GM19324 (cell line): Measurements from ENCODE around the gene DNM2.
"Not testable (repeated sequence)": the region's sequence is repeated elsewhere in the genome, so short reads cannot be mapped to it uniquely, and the experiment has no call there.

Experiments used
- ATAC-seq: cut with Tn5 transposase; IDR thresholded peaks from one replicate; pipeline ENCODE4 v1.9.1; 2021; ENCODE audit warnings: mild to moderate bottlenecking, moderate library complexity; ENCODE audit not compliant: unreplicated experiment, low FRiP score

DNM2 gene

DNA sequence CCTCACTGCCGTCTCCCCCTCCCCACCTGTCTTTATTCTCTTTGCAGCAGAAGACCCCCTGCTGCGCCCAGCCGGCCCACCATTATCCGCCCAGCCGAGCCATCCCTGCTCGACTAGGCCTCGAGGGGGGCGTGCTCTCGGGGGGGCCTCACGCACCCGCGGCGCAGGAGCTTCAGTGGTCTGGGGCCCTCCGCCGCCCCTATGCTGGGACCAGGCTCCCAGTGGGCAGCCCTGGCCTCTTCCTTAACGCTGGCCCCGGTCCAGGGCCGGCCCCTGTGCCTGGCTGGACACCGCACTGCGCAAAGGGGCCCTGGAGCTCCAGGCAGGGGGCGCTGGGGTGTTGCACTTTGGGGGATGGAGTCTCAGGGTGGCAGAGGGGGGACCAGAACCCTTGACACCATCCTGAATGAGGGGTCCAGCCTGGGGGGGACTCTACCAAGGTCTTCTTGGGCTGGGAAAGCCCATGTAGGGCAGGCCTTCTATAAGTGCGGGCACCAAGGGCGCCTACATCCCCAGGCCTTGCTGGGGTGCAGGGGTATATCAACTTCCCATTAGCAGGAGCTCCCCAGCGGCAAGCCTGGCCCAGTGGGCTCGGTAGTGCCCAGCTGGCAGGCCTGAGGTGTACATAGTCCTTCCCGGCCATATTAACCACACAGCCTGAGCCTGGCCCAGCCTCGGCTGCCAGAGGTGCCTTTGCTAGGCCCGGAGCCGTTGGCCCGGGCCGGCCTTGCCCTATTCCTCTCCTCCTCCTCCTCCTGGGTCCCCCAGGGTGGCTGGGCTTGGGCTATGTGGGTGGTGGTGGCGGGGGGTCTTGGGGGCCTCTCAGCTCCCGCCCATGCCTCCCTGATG lies 113.3 kb downstream of the DNM2 start:
- no peak for ATAC-seq

DNA sequence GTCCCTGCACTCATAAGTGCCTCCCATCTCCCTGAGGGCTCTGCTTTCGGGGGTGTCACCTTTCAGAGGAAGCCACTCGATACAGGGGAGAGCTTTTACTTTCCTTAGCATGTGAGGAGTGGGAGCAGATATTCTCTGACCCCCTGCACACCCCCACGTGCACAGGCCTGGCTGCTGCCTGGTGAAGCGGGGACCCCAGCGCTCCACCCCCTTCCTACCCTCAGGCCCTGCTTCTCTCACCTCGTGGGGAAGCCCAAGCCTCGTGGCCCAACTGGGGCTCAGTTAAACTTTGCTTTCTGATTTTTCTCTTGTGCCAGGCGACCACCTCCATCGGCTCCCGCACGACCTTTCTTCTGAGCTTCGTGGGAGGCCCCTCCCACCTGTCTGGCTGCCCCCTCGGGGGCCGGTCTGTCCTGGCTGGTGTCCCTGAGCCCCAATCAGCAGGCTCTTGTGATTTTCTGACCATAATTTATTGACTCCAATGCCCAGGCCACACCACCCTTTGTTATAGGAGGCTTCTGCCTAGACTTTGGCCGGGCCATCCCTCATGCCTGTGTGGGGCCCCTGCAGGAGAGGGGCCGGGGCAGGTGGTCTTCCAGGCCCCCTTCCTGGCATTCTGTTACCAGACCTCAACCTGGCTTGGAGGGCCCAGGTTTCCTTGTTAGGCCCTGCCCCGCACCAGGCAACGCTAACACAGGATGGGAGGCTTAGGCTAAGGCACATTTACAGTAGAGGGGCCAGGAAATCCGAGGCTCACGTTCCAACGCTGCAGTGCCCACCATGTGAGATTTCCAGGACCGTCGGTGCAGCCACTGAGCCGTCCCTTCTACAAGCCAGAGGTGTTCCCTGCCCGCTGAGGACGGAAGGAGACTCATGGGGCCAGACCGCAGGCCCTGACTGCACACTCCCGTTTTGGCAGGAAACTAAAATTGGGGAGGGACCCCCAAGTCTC lies 114.4 kb downstream of the DNM2 start:
- ATAC-seq: no peak

DNA sequence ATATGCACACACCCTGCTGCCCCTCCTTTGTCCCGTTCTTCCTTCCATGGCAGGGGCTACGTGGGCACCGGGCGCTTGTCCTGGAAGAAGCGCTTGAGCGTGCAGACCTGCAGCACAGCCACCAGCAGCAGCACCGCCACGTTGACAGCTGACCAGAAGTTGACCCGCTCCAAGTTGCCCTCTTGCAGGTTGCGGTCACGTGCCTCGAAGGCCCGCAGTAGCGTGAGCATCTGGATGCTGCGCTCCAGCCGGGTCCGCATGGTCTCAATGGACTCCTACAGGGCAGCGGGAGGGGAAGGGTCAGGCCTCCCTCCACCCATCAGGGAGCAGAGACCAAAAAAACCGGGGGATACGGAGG lies 115.0 kb downstream of the DNM2 start:
- ATAC-seq: no peak

DNA sequence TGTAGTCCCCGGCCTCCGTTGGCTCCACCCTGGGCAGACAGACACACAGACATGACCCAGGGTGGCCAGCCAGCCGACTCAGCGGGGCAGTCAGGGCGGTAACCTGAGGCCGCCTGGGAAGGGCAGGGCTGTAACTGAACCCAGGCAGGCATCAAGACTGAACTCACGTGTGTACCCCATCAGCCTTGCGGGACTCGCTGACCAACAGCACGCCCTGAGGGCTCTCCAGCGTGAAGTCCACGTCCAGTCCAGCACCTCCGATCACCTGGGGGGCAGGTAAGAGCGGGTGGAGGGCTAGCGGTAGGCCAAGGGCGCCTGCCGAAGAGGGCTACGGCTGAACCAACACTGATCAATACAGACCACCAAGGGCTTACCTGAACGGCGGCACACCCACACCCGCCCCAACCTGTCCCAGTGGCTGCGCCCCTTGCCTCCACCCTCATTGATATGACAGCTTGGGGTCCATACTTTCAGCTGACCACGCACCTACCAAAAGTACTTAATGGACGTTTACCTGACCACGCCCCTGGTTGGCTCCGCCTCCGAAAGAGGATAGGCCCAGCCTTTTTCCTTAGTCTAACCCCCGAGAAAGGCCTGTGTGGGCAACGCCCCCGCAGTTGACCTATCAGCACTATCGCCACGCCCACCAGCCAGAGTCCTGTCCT lies 117.3 kb downstream of the DNM2 start:
- ATAC-seq: no peak

DNA sequence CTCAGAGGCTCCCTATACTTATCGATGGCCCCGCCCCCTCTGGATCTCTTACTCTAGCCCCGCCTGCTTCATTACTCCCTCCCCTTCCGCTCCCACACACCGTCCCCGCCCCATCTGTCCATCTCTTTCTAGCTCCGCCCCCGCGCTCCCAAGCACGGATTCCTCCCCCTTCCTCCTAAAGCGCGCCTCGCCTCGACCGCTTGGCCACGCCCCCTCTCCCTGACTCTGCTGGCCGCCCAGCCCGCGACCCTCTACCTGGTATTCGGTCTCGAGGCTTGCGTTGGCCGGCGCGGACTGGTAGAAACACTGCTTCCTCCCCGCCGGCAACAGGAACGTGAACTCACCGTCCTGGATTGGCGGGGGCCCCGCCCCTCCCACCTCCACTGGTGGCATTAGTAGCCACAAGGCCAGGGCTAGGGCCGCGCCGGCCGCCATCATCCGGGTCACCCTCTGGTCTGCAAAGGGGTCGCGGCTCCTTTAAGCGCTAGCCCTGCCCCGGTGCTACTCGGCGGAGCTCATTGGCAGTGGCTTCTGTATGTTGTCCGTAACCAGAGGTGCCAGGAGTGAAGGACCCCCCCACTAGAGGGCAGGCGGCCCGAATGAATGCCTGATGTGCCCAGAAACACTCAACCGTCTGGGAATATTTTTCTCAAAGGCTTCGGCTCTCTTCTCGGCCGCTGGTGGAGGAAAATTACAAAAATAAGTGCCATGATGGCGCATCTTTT lies 118.0 kb downstream of the DNM2 start, which contains the start of gene TMED1:
Gene TMED1 (minus strand): TSS at position 459 of the 725 bp plus-strand sequence. CDS start 21 bp downstream, at position 438.
- peak; percentile 80 for ATAC-seq

DNA sequence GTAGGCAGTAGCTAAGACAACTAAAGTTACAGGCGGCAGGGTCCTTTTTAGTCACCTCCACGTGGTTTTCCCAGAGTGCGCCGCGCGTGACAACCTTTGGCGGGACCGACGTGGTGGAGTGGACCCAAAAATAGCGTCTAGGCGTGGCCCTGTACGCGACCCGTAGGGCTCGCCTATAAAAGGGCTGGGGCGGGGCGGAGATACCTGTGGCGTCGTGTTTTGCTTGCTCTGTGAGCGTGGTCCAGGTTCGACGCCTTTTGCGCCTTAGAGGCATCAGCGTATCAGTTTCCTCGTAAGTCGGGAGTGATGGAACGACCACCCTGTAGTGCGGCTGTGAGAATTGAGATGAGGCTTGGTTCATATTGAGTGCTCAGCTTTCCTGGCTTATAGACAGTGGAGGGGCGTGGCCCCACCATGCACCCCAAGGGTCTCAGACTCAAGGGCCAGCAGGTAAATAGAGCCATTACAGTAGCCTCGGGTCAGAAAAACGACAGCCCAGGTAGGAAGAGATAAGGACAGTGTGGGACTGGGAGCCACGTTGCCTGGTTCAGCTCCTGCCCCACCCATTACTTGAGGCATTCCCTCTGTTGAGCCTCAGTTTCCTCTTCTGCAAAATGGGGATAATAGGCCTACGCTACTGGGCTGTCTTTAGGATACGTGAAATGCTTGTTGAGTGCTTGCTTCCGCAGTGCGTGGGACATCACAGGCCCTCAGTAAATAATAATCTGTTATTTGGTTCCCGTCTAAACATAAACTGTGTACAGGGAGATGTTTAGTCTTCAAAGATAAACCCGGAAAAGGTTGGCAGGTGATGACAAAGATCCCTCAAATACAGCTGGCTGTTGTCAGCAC lies 118.8 kb downstream of the DNM2 start:
- no peak for ATAC-seq

DNA sequence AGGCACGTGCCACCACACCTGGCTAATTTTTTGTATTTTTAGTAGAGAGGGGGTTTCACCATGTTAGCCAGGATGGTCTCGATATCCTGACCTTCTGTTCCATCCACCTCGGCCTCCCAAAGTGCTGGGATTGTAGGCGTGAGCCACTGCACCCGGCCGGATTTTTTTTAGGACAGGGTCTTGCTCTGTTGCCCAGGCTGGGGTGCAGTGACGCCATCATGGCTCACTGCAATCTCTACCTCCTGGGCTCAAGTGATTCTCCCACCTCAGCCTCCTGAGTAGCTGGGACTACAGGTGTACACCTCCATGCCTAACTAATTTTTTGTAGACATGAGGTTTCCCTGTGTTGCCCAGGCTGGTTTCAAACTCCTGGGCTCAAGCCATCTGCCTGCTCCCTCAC lies 119.8 kb downstream of the DNM2 start:
- not testable (repeated sequence) for ATAC-seq

DNA sequence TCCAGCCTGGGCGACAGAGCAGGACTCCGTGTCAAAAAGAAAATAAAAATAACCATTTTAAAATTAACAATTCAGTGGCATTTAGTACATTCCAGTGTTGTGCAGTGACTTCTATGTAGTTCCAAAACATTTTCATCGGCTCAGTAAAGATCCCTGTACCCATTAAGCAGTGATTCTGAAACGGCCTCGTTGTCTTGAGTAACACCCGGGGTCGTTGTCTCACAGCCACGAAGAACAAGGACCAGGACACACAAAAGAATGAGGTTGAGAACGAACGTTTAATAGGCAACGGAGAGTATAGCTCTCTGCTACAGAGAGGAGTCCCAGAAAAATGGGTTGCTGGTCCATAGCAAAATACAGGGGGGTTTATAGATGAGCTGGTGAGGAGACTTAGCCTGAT lies 120.5 kb downstream of the DNM2 start:
- no peak for ATAC-seq

DNA sequence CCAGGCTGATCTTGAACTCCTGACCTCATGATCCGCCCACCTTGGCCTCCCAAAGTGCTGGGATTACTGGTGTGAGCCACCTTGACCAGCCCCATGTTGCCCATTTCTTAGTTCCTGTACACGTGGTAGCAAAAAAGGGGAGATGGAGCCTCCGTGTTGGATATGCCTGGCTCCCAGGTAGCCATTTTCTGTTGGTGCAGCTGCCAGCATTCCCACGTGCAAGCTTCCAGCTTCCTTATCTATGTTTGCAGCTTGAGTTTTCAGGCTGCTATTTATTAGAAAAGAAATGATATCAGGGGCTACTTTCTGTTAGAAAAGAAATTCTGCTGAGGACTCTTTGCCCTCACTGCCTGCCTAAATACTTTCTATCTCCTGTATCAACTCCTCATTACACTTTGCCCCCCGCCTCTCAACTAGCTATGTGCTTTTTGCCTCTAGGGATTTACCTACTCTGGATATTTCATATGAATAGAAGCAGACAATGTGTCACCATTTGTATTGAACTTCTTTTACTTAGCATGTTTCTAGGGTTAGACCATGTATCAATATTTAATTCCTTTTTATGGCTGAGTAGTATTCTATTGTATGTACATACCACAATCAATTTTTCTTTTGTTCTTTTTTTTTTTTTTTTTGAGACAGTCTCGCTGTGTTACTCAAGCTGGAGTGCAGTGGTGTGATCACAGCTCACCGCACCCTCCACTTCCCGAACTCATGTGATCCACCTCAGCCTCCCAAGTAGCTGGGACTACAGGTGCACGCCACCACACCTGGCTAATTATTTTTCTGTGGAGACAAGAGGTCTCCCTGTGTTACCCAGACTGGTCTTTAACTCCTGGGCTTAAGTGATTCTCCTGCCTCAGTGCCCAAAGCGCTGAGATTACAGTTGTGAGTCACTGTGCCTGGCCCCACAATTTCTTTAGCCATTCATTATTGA lies 121.5 kb downstream of the DNM2 start:
- no peak for ATAC-seq

DNA sequence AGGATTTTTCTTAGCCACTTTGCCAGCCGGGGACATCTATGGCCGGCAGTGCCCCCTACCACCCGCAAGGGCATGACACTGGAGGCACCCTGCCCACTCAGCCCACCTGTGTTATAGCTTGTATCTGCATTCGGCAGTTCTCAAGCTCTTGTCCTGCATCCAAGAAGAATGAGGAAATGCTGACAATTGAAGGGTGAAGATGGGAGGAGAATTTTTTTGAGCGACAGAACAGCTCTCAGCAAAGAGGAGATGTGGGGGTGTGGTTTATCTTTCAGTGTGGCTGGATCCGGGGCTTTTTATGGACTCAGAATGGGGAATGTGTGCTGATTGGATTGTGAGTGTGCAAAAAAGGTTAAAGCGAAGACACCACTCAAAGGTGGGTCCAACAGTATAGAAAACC lies 124.9 kb downstream of the DNM2 start:
- ATAC-seq: no peak

DNA sequence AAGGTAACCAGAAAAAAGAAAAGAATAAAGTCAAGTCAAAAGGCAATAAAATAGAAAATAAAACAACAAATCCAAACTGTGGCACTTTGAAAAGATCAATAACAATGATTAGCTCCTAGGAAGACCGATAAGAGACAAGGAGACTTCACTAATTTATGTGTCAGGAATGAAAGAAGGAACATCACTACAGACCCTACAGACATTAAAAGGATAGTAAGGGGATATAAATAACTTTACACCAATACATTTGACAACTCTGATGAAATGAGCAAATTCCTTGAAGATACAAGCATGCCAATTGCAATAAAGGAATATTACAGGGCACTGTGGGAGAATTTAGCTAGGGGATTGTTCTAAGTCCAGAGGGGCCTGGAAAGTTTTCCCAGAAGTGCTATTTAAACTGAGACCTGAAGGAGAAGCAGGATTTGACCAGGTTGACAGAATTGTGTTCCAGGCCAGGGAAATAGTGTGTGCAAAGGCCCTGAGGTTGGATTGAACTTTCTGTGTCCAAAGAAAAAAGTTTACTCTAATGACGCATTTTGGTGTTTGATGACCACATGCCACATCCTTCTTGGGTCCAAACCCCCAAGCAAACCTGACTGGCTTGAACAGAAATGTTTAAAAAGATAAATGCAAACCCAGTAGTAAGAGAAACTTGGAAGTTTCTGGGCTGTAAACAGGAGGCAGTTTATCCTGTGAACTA lies 128.8 kb downstream of the DNM2 start:
- ATAC-seq: no peak

DNA sequence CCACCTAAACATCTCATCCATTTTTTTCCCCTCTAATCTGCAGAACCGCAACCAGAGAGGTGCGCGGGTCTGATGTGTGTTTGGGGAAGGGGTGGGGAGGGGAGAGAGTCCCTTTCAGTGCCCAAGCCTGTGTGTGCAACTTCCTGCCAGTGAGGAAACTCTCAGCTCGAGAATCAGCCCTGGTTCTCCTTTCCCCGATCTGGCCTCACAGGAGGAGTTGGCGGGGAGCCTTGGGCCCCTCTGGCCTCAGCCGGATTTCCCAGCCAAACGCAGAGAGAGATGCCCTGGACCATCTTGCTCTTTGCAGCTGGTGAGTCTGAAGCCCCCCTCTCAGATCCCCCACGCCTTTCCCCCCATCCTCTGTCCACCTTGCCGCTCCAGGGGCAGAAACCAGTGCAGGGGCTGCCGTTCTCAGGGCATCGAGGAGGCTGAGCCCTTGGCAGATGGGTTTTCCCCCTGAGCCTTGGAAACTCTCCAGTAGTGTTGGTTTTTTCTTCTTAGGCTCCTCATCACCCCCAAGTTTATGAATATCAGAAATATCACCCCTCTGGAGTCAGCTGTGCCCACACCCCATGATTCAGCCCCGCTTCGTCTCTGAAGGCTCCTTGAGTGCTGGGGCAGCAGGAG lies 130.5 kb downstream of the DNM2 start, which contains the start of gene C19orf38:
Gene C19orf38 (plus strand): TSS at position 186 of the 627 bp plus-strand sequence. CDS start 94 bp downstream, at position 280.
- no peak for ATAC-seq

DNA sequence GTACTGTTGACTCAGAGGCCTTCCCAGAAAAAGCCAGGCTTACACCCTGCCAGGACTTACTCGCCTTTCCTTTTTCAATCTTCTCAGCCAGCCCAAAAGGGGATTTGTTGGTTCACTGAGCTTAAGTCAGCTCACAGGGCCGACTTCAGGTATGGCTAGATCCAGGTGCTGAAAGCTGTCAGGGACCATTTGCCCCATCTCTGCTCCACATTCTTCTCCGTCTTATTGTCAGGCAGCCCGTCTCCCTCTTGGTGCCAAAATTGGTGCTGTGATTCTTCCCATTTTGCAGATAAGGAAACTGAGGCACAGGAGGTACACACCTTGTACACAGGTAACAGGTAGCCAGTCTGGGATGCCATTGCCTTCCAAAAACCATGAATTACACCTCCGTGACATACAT lies 132.8 kb downstream of the DNM2 start:
- no peak for ATAC-seq

DNA sequence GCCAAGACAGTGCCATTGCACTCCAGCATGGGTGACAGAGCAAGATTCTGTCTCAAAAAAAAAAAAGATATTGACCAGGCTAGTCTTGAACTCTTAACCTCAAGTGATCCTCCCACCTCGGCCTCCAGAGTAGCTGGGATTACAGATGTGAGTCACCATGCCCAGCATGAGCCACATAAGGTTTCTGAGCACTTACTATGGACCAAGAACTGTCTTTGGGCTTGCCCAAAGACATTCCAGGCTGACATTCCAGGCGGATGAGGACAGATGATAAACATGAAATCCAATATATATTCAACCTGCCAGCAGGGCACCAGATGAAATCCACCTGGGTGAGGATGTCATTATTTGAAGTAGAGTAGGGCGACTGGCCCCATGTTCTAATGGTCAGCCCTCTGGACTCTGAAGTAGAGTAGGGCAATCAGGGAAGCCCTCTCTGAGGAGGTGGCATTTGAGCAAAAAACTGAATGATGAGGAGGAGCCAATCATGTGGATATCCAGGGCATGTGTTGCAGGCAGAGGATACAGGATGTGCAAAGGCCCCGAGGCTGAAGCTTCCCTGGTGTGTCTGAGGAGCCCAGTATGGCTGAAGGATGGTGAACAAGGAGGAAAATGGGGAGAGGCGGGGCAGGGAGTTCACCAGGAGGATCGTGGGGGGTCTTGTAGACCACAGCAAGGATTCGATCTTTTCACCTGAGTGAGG lies 134.4 kb downstream of the DNM2 start:
- ATAC-seq: no peak

DNA sequence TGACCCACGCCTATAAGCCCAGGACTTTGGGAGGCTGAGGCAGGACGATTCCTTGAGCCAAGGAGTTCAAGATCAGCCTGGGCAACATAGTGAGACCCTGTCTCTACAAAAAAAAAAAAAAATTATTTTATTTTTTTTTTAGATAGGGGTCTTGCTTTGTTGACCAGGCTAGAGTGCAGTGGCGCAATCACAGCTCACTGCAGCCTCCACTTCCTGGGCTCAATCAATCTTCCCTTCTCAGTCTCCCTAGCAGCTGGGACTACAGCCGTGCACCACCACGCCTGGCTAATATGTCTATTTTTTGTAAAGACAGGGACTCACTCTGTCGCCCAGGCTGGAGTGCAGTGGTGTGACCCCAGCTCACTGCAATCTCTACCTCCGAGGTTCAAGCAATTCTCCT lies 135.1 kb downstream of the DNM2 start:
- ATAC-seq: no peak

DNA sequence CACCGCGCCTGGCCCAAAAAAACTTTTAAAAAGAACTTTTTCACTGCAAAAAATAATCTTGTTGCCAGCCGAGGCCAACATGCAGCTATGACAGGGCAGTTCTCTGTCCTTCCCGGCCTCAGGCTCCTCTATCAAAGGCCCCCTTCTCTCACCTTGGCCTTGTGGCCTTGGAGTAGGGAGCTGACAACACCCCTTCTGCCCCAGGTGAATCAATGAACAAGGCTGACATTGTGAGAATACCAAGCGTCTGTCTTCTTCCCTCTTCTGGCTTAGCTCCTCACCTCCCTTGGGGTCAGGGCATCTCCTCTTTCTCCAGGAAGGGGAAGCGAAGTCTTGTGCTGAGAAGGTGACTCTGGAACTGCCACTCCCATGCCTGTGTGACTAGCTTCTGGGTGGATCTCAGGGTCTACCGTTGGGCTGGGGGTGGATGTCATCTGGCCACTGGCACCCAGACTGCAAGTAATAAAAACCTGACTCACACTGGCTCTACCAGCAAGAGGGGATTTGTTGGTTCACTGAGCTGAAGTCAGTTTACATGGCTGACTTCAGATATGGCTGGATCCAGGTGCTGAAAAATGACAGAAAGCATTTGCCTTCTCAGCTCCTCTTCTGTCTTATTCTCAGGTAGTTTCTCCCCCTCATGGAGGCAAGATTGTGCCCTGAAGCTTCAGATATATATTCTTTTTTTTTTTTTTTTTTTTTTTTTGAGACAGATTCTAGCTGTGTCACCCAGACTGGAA lies 136.6 kb downstream of the DNM2 start:
- no peak for ATAC-seq
